HepG2 (cell line): Measurements from ENCODE around the gene ADAM19. TPM values are rescaled to one million over a fixed set of nuclear protein-coding genes. Genes with fewer than 3 reads are reported as not detected.

Experiments
- ATAC-seq: fragments of 200-7000 bp; cut with Tn5 transposase; 3 replicates; pipeline ENCODE4 v1.9.1; 2020; ENCODE audit warnings: mild to moderate bottlenecking, moderate library complexity
- BruUV-seq: library from RNA; stranded (reverse); fragments of 400-500 nt; replicated peaks from 2 replicates; lab custom pipeline; 2021; lab: Mats Ljungman, UMichigan
- CTCF ChIA-PET: fragments of 300-600 bp; formaldehyde crosslinking; extraction: SDS; loops from one replicate; lab custom pipeline; 2021; ENCODE audit warnings: low total read pairs, inconsistent platforms, low intra/inter-chr PET ratio; lab: Yijun Ruan, JAX
- POLR2A ChIA-PET: fragments of 350-600 bp; sonication (Branson Sonifier 250); formaldehyde crosslinking; loops from one replicate; lab custom pipeline; 2020; ENCODE audit warnings: antibody characterized with exemption, inconsistent platforms; lab: Yijun Ruan, JAX
- DNase-seq: peaks from one replicate; pipeline ENCODE4 v3.0.0-alpha.2; 2015; ENCODE audit warnings: low spot score
- FAIRE-seq: peaks from 3 replicates; lab custom pipeline; 2011; peaks lifted over from hg19 to GRCh38; lab: Jason Lieb, UNC
- H2AFZ ChIP-seq: one replicate; pipeline ENCODE4 v1.6.1; 2011; ENCODE audit warnings: low read length, inconsistent platforms
- H3K27ac ChIP-seq: fragments of 300-600 bp; 3 replicates; pipeline ENCODE4 v1.8.0; 2011; ENCODE audit warnings: mixed run types, mild to moderate bottlenecking, mixed read lengths, low read length, inconsistent platforms; ENCODE audit not compliant: insufficient read depth; ENCODE audit errors: extremely low read length
- H3K27me3 ChIP-seq, 2 experiments: fragments of 200-600 bp in 1 of 2; 2 replicates in 1 of 2; 3 replicates in 1 of 2; pipeline versions ENCODE4 v1.6.0 to v1.8.0; 2011; ENCODE audit warnings: low read length in 2 of 2, mild to moderate bottlenecking in 2 of 2, moderate library complexity in 2 of 2, inconsistent platforms in 1 of 2; ENCODE audit not compliant: insufficient read depth in 2 of 2, control insufficient read depth in 1 of 2
- H3K36me3 ChIP-seq, 2 experiments: fragments of 200-600 bp in 1 of 2; replicated peaks in 1 of 2; 2 replicates in 1 of 2; 3 replicates in 1 of 2; pipeline versions ENCODE4 v1.5.1 to v1.8.0; 2011; ENCODE audit warnings: low read length in 2 of 2, inconsistent platforms in 1 of 2; ENCODE audit not compliant: insufficient read depth in 2 of 2, control insufficient read depth in 1 of 2
- H3K4me1 ChIP-seq: 2 replicates; pipeline ENCODE4 v1.5.1; 2012; ENCODE audit warnings: low read length, inconsistent platforms; ENCODE audit not compliant: insufficient read depth
- H3K4me2 ChIP-seq: 2 replicates; pipeline ENCODE4 v1.6.0; 2011; ENCODE audit warnings: low read depth, low read length, inconsistent platforms
- H3K4me3 ChIP-seq, 3 experiments: fragments of 200-600 bp in 1 of 3; sonication (generic), shearing (Covaris generic) in 1 of 3; replicated peaks in 1 of 3; 2 replicates each; pipeline ENCODE4 v1.5.1; 2011 to 2016; ENCODE audit warnings: low read length in 3 of 3, inconsistent platforms in 2 of 3, low read depth in 2 of 3, mild to moderate bottlenecking in 2 of 3, control low read depth in 1 of 3, mixed read lengths in 1 of 3; ENCODE audit not compliant: insufficient read depth in 1 of 3
- H3K79me2 ChIP-seq: one replicate; pipeline ENCODE4 v1.6.1; 2011; ENCODE audit warnings: low read length, inconsistent platforms; ENCODE audit not compliant: insufficient read depth
- H3K9ac ChIP-seq: 2 replicates; pipeline ENCODE4 v1.6.0; 2011; ENCODE audit warnings: mild to moderate bottlenecking, low read depth, low read length, inconsistent platforms; ENCODE audit not compliant: insufficient read depth
- H3K9me3 ChIP-seq: 2 replicates; pipeline ENCODE4 v1.5.1; 2012; ENCODE audit warnings: mild to moderate bottlenecking, low read length
- H4K20me1 ChIP-seq: 2 replicates; pipeline ENCODE4 v1.6.0; 2011; ENCODE audit warnings: inconsistent platforms, mild to moderate bottlenecking, low read length, moderate library complexity; ENCODE audit not compliant: insufficient read depth
- FIP1L1 ChIP-seq: fragments of 200-400 bp; formaldehyde crosslinking; IDR thresholded peaks from 2 replicates; pipeline ENCODE4 v1.6.1; 2018; ENCODE audit warnings: low read depth, mild to moderate bottlenecking, low read length, moderate library complexity, borderline replicate concordance; ENCODE audit not compliant: insufficient read depth
- IRF2 ChIP-seq: IDR thresholded peaks from 2 replicates; pipeline ENCODE4 v1.6.1; 2018; ENCODE audit warnings: missing genetic modification reagents, missing compliant biosample characterization
- SALL1 ChIP-seq: sonication (generic); formaldehyde crosslinking; IDR thresholded peaks from 2 replicates; pipeline ENCODE4 v1.8.0; 2022; ENCODE audit warnings: mild to moderate bottlenecking, missing genetic modification reagents
- SMAD9 ChIP-seq: sonication (generic); formaldehyde crosslinking; IDR thresholded peaks from 2 replicates; pipeline ENCODE4 v1.5.1; 2020; ENCODE audit warnings: mild to moderate bottlenecking, missing genetic modification reagents
- ZNF33B ChIP-seq: sonication (generic); formaldehyde crosslinking; IDR thresholded peaks from 2 replicates; pipeline ENCODE4 v1.5.1; 2020; ENCODE audit warnings: mild to moderate bottlenecking, missing genetic modification reagents
- ZNF879 ChIP-seq: sonication (generic); formaldehyde crosslinking; IDR thresholded peaks from 2 replicates; pipeline ENCODE4 v1.8.1; 2023; ENCODE audit warnings: missing genetic modification reagents
- WGBS: methylation state at CpG from one replicate; pipeline ENCODE4 v1.1.6; 2017; ENCODE audit warnings: low lambda C conversion rate; 5-methylcytosine and 5-hydroxymethylcytosine counted together
- in situ Hi-C: cut with HindIII; loops from 2 replicates; pipeline ENCODE4 v1.10.0; 2017; ENCODE audit warnings: low pct_unique_long_range_greater_than_20kb; ENCODE audit not compliant: extremely low pct_ligation_motif_present
- intact Hi-C: fragments of 100-400 bp; cut with micrococcal nuclease; formaldehyde crosslinking; loops from one replicate; pipeline ENCODE4 v1.10.0; 2022; ENCODE audit not compliant: unreplicated experiment
- polyA plus RNA-seq, 8 experiments: library from polyadenylated mRNA; depleted of rRNA in 3 of 8; stranded (reverse) in 7 of 8; unstranded in 1 of 8; fragments of >200 nt; fragmentation: Illumina TruSeq in 4 of 8; extraction: Trizol in 4 of 8; gene quantifications; 2 replicates each; pipeline versions ENCODE4 v1.2.1 to v1.2.3, GENCODE V29; 2011 to 2016; ENCODE audit warnings: low read depth in 4 of 8, missing spikeins in 1 of 8, mixed read lengths in 1 of 8; ENCODE audit not compliant: insufficient read depth in 1 of 8
- total RNA-seq, 5 experiments: library from RNA; depleted of rRNA; stranded (reverse); fragments of >200 nt; fragmentation: Illumina TruSeq; extraction: Trizol; gene quantifications; 2 replicates each; pipeline ENCODE4 v1.2.3, GENCODE V29; 2016; ENCODE audit warnings: low read depth in 1 of 5
- TF ChIP-seq, protein P1 (sequence below): sonication (generic); formaldehyde crosslinking; IDR thresholded peaks from 2 replicates; pipeline ENCODE4 v1.5.0; 2020; ENCODE audit warnings: mild to moderate bottlenecking, missing genetic modification reagents
- TF ChIP-seq, protein P2 (sequence below): sonication (generic); formaldehyde crosslinking; IDR thresholded peaks from 2 replicates; pipeline ENCODE4 v1.9.0; 2021; ENCODE audit warnings: missing genetic modification reagents, mild to moderate bottlenecking, borderline replicate concordance
- TF ChIP-seq, protein P3 (sequence below): sonication (generic); formaldehyde crosslinking; IDR thresholded peaks from 2 replicates; pipeline ENCODE4 v1.4.0; 2020; ENCODE audit warnings: missing genetic modification reagents, borderline replicate concordance
- TF ChIP-seq, protein P4 (sequence below): sonication (generic); formaldehyde crosslinking; IDR thresholded peaks from 2 replicates; pipeline ENCODE4 v1.4.0; 2020; ENCODE audit warnings: missing genetic modification reagents, mild to moderate bottlenecking, borderline replicate concordance

ADAM19 gene
- total and polyA plus RNA-seq, 2 of the 13 experiments (the other 11 are each of a cell fraction or from before 2014, with no cell fraction given), result 0.38 to 0.74 TPM

DNA sequence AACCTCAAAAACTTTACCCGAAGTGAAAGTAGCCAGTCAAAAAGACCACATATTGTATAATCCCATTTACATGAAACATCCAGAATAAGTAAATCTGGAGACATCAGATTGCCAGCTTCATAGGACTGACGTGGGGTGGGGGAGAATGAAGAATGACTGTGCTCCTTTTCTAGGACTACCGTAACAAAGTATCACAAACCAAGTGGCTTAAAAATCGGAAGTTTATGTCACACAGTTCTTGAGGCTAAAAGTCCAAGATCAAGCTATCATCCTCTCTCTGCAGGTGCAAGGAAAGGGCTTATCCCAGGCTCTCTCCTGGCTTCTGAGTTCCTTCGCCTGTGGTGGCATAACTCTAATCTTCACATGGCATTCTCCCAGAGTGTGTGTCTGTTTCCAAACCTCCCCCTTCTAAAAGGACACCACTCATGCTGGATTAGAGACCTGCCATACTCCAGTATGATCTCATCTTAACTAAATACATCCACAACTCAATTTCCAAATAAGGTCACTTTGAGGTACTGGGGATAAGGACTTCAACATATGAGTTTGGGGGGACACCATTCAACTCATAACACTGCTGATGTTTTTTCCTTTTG, 25.5 kb downstream of the ADAM19 start:
- DNase-seq (peak; percentile 30), ATAC-seq (no peak), FAIRE-seq (no peak)
- WGBS, result 66% methylated on average over 5 of the region's 5 CpGs
- Histone ChIP-seq H3K4me2 (no peak overlapping the region), H3K4me3 (no peak overlapping the region), H3K9ac (no peak overlapping the region), H3K27me3 (peaks cover 0 to 1% of the 10 kb centered on the region in 2 experiments; a peak in 1 of 5 replicates), H3K27ac (no peak overlapping the region), H4K20me1 (no peaks in the 10 kb centered on the region), H2AFZ (no peak overlapping the region), H3K4me1 (peaks cover 22% of the 10 kb centered on the region; the same call in 1 of the 2 replicates), H3K79me2 (no peaks in the 10 kb centered on the region), H3K36me3 (no peaks in the 10 kb centered on the region), H3K9me3 (no peaks in the 10 kb centered on the region)
- ChIA-PET CTCF (no interaction called here), POLR2A (no interaction called here)
- TF ChIP-seq, protein P1, sequence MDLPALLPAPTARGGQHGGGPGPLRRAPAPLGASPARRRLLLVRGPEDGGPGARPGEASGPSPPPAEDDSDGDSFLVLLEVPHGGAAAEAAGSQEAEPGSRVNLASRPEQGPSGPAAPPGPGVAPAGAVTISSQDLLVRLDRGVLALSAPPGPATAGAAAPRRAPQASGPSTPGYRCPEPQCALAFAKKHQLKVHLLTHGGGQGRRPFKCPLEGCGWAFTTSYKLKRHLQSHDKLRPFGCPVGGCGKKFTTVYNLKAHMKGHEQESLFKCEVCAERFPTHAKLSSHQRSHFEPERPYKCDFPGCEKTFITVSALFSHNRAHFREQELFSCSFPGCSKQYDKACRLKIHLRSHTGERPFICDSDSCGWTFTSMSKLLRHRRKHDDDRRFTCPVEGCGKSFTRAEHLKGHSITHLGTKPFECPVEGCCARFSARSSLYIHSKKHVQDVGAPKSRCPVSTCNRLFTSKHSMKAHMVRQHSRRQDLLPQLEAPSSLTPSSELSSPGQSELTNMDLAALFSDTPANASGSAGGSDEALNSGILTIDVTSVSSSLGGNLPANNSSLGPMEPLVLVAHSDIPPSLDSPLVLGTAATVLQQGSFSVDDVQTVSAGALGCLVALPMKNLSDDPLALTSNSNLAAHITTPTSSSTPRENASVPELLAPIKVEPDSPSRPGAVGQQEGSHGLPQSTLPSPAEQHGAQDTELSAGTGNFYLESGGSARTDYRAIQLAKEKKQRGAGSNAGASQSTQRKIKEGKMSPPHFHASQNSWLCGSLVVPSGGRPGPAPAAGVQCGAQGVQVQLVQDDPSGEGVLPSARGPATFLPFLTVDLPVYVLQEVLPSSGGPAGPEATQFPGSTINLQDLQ (CRISPR knock-in tag), result no peak
- no peak for TF ChIP-seq IRF2
- TF ChIP-seq SALL1 (CRISPR knock-in tag), result no peak
- TF ChIP-seq SMAD9 (CRISPR knock-in tag), result no peak
- no peak for TF ChIP-seq ZNF33B
- no peak for TF ChIP-seq FIP1L1
- TF ChIP-seq, protein P2, sequence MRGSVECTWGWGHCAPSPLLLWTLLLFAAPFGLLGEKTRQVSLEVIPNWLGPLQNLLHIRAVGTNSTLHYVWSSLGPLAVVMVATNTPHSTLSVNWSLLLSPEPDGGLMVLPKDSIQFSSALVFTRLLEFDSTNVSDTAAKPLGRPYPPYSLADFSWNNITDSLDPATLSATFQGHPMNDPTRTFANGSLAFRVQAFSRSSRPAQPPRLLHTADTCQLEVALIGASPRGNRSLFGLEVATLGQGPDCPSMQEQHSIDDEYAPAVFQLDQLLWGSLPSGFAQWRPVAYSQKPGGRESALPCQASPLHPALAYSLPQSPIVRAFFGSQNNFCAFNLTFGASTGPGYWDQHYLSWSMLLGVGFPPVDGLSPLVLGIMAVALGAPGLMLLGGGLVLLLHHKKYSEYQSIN (CRISPR knock-in tag), result no peak
- TF ChIP-seq, protein P3, sequence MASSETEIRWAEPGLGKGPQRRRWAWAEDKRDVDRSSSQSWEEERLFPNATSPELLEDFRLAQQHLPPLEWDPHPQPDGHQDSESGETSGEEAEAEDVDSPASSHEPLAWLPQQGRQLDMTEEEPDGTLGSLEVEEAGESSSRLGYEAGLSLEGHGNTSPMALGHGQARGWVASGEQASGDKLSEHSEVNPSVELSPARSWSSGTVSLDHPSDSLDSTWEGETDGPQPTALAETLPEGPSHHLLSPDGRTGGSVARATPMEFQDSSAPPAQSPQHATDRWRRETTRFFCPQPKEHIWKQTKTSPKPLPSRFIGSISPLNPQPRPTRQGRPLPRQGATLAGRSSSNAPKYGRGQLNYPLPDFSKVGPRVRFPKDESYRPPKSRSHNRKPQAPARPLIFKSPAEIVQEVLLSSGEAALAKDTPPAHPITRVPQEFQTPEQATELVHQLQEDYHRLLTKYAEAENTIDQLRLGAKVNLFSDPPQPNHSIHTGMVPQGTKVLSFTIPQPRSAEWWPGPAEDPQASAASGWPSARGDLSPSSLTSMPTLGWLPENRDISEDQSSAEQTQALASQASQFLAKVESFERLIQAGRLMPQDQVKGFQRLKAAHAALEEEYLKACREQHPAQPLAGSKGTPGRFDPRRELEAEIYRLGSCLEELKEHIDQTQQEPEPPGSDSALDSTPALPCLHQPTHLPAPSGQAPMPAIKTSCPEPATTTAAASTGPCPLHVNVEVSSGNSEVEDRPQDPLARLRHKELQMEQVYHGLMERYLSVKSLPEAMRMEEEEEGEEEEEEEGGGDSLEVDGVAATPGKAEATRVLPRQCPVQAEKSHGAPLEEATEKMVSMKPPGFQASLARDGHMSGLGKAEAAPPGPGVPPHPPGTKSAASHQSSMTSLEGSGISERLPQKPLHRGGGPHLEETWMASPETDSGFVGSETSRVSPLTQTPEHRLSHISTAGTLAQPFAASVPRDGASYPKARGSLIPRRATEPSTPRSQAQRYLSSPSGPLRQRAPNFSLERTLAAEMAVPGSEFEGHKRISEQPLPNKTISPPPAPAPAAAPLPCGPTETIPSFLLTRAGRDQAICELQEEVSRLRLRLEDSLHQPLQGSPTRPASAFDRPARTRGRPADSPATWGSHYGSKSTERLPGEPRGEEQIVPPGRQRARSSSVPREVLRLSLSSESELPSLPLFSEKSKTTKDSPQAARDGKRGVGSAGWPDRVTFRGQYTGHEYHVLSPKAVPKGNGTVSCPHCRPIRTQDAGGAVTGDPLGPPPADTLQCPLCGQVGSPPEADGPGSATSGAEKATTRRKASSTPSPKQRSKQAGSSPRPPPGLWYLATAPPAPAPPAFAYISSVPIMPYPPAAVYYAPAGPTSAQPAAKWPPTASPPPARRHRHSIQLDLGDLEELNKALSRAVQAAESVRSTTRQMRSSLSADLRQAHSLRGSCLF (CRISPR knock-in tag), result no peak
- TF ChIP-seq ZNF879 (CRISPR knock-in tag), result no peak
- TF ChIP-seq, protein P4, sequence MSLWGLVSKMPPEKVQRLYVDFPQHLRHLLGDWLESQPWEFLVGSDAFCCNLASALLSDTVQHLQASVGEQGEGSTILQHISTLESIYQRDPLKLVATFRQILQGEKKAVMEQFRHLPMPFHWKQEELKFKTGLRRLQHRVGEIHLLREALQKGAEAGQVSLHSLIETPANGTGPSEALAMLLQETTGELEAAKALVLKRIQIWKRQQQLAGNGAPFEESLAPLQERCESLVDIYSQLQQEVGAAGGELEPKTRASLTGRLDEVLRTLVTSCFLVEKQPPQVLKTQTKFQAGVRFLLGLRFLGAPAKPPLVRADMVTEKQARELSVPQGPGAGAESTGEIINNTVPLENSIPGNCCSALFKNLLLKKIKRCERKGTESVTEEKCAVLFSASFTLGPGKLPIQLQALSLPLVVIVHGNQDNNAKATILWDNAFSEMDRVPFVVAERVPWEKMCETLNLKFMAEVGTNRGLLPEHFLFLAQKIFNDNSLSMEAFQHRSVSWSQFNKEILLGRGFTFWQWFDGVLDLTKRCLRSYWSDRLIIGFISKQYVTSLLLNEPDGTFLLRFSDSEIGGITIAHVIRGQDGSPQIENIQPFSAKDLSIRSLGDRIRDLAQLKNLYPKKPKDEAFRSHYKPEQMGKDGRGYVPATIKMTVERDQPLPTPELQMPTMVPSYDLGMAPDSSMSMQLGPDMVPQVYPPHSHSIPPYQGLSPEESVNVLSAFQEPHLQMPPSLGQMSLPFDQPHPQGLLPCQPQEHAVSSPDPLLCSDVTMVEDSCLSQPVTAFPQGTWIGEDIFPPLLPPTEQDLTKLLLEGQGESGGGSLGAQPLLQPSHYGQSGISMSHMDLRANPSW, result no peak
- intact Hi-C loops, result no loop called here
- BruUV-seq, result no TSS peak
- in situ Hi-C loops, result no loop called here
